ENCODE measurements around the gene DGAT2L6.

DNA sequence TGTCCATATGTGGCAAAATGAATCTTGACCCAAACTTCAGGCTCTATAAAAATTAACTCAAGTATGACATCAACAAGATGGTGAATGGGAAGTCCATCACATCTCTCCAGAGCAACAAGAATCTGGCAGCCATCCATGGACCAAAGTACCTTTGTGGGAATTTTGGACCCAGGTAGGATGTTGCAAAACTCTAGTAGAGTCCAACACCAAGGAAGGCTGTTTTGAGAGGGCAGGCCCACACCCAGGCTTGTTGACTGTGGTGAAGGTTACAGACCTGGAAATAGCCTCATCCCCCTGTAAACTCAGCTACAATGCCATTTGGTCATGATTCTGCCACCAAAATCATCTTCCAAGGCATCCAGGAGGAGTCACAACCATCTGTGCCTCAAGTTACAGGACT lies 12.9 kb downstream of the DGAT2L6 start:
- TF ChIP-seq POLR2A (IDR thresholded peaks at IDR 0.05): no peak
- TF ChIP-seq, protein P1, sequence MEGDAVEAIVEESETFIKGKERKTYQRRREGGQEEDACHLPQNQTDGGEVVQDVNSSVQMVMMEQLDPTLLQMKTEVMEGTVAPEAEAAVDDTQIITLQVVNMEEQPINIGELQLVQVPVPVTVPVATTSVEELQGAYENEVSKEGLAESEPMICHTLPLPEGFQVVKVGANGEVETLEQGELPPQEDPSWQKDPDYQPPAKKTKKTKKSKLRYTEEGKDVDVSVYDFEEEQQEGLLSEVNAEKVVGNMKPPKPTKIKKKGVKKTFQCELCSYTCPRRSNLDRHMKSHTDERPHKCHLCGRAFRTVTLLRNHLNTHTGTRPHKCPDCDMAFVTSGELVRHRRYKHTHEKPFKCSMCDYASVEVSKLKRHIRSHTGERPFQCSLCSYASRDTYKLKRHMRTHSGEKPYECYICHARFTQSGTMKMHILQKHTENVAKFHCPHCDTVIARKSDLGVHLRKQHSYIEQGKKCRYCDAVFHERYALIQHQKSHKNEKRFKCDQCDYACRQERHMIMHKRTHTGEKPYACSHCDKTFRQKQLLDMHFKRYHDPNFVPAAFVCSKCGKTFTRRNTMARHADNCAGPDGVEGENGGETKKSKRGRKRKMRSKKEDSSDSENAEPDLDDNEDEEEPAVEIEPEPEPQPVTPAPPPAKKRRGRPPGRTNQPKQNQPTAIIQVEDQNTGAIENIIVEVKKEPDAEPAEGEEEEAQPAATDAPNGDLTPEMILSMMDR (IDR thresholded peaks at IDR 0.05): no peak

Measured in thyroid gland (tissue), 4 donors.